ENCODE results near the gene TLX3.
"Not testable (repeated sequence)": the region's sequence is repeated elsewhere in the genome, so short reads cannot be mapped to it uniquely, and the experiment has no call there.

TLX3 gene

GRCh38 chr5:171342362-171343111 lies 33.5 kb downstream of the TLX3 start:
- no peak for DNase-seq (ENCODE audit: extremely low read depth, insufficient read length)
- Histone ChIP-seq H3K27me3 (replicated peaks; ENCODE audit: control insufficient read depth, insufficient read depth, low read length) (no peaks in the 10 kb centered on the region), H3K4me3 (replicated peaks; ENCODE audit: low read depth, low read length) (no peak overlapping the region), H3K36me3 (ENCODE audit: control insufficient read depth, insufficient read depth, low read length) (no peaks in the 10 kb centered on the region)
- TF ChIP-seq CTCF (IDR thresholded peaks at IDR 0.05; ENCODE audit: insufficient read depth, low read length, poor library complexity, severe bottlenecking): peak; percentile 67

GRCh38 chr5:171344936-171345608 lies 36.0 kb downstream of the TLX3 start:
- no peak for DNase-seq (ENCODE audit: extremely low read depth, insufficient read length)
- TF ChIP-seq CTCF (IDR thresholded peaks at IDR 0.05; ENCODE audit: insufficient read depth, low read length, poor library complexity, severe bottlenecking): no peak
- no peaks in the 10 kb centered on the region for H3K27me3 ChIP-seq (replicated peaks; ENCODE audit: control insufficient read depth, insufficient read depth, low read length)
- H3K4me3 ChIP-seq (replicated peaks; ENCODE audit: low read depth, low read length): no peak overlapping the region
- H3K36me3 ChIP-seq (ENCODE audit: control insufficient read depth, insufficient read depth, low read length): no peaks in the 10 kb centered on the region

GRCh38 chr5:171351536-171352073 lies 42.6 kb downstream of the TLX3 start:
- no peak for TF ChIP-seq CTCF (IDR thresholded peaks at IDR 0.05; ENCODE audit: insufficient read depth, low read length, poor library complexity, severe bottlenecking)
- no peaks in the 10 kb centered on the region for H3K36me3 ChIP-seq (ENCODE audit: control insufficient read depth, insufficient read depth, low read length)
- H3K27me3 ChIP-seq (replicated peaks; ENCODE audit: control insufficient read depth, insufficient read depth, low read length): no peaks in the 10 kb centered on the region
- no peak overlapping the region for H3K4me3 ChIP-seq (replicated peaks; ENCODE audit: low read depth, low read length)
- no peak for DNase-seq (ENCODE audit: extremely low read depth, insufficient read length)

- peak overlapping the region; percentile 34 for H3K4me3 ChIP-seq (replicated peaks; ENCODE audit: low read depth, low read length)
- H3K36me3 ChIP-seq (ENCODE audit: control insufficient read depth, insufficient read depth, low read length): no peaks in the 10 kb centered on the region
- no peaks in the 10 kb centered on the region for H3K27me3 ChIP-seq (replicated peaks; ENCODE audit: control insufficient read depth, insufficient read depth, low read length)
- TF ChIP-seq CTCF (IDR thresholded peaks at IDR 0.05; ENCODE audit: insufficient read depth, low read length, poor library complexity, severe bottlenecking): no peak
- DNase-seq (ENCODE audit: extremely low read depth, insufficient read length): peak; percentile 37
These were observed 46.3 kb downstream of the TLX3 start for GRCh38 chr5:171355302-171355724.

GRCh38 chr5:171357843-171358242 lies 48.8 kb downstream of the TLX3 start:
- TF ChIP-seq CTCF (IDR thresholded peaks at IDR 0.05; ENCODE audit: insufficient read depth, low read length, poor library complexity, severe bottlenecking): no peak
- Histone ChIP-seq H3K4me3 (replicated peaks; ENCODE audit: low read depth, low read length) (no peak overlapping the region), H3K27me3 (replicated peaks; ENCODE audit: control insufficient read depth, insufficient read depth, low read length) (no peaks in the 10 kb centered on the region), H3K36me3 (ENCODE audit: control insufficient read depth, insufficient read depth, low read length) (no peaks in the 10 kb centered on the region)
- DNase-seq (ENCODE audit: extremely low read depth, insufficient read length): no peak

GRCh38 chr5:171361151-171361550 lies 52.1 kb downstream of the TLX3 start:
- H3K4me3 ChIP-seq (replicated peaks; ENCODE audit: low read depth, low read length); DNase-seq (ENCODE audit: extremely low read depth, insufficient read length); H3K27me3 ChIP-seq (replicated peaks; ENCODE audit: control insufficient read depth, insufficient read depth, low read length); H3K36me3 ChIP-seq (ENCODE audit: control insufficient read depth, insufficient read depth, low read length): not testable (repeated sequence)

Data from GM06990 (cell line).